MCF 10A (cell line): ENCODE data around the gene SIAH2. TPM values are rescaled to one million over a fixed set of nuclear protein-coding genes. Genes with fewer than 3 reads are reported as not detected.
A peak's percentile ranks its signal among the peaks of the same experiment; 100 is the strongest.

Experiments used
- BruUV-seq: library from RNA; stranded (reverse); fragments of 400-500 nt; replicated peaks from 2 replicates; lab custom pipeline; 2021; lab: Mats Ljungman, UMichigan
- CTCF ChIA-PET: fragments of 300-600 bp; sonication (Branson Sonifier 250); formaldehyde crosslinking; extraction: SDS; loops from one replicate; lab custom pipeline; 2021; ENCODE audit warnings: antibody characterized with exemption, inconsistent platforms; lab: Yijun Ruan, JAX
- POLR2A ChIA-PET: fragments of 300-600, 350-650 bp; sonication (Branson Sonifier 250); formaldehyde crosslinking; extraction: SDS; loops from one replicate; lab custom pipeline; 2020; ENCODE audit warnings: antibody characterized with exemption, inconsistent platforms; lab: Yijun Ruan, JAX
- DNase-seq: peaks from one replicate; pipeline ENCODE4 v3.0.0-alpha.2; 2018; ENCODE audit not compliant: unreplicated experiment
- H3K27ac Mint-ChIP-seq: one replicate; pipeline ENCODE4 v1.8.0; 2022; ENCODE audit warnings: mild to moderate bottlenecking, low read depth, mixed read lengths; ENCODE audit not compliant: unreplicated experiment
- H3K27me3 Mint-ChIP-seq: one replicate; pipeline ENCODE4 v1.8.0; 2022; ENCODE audit warnings: mixed read lengths; ENCODE audit not compliant: insufficient read depth, unreplicated experiment
- H3K36me3 Mint-ChIP-seq: one replicate; pipeline ENCODE4 v1.8.0; 2022; ENCODE audit warnings: mild to moderate bottlenecking, moderate library complexity, mixed read lengths; ENCODE audit not compliant: insufficient read depth, unreplicated experiment
- H3K4me1 Mint-ChIP-seq: one replicate; pipeline ENCODE4 v1.8.0; 2022; ENCODE audit warnings: mixed read lengths; ENCODE audit not compliant: insufficient read depth, unreplicated experiment
- H3K4me3 Mint-ChIP-seq: one replicate; pipeline ENCODE4 v1.8.0; 2022; ENCODE audit warnings: mild to moderate bottlenecking, moderate library complexity, mixed read lengths; ENCODE audit not compliant: unreplicated experiment
- H3K9me3 Mint-ChIP-seq: one replicate; pipeline ENCODE4 v1.8.0; 2022; ENCODE audit warnings: mixed read lengths; ENCODE audit not compliant: unreplicated experiment
- intact Hi-C: fragments of 100-400 bp; cut with micrococcal nuclease; formaldehyde crosslinking; loops from 2 replicates; pipeline ENCODE4 v1.14.1; 2022
- total RNA-seq: library from RNA; stranded (reverse); gene quantifications from 2 replicates; pipeline ENCODE4 v1.2.3, GENCODE V29; 2022
- TF ChIP-seq, protein P1 (sequence below): fragments of 200-600 bp; IDR thresholded peaks from one replicate; pipeline ENCODE4 v1.8.0; 2022; ENCODE audit warnings: antibody characterized with exemption, mild to moderate bottlenecking; ENCODE audit not compliant: unreplicated experiment

SIAH2 gene
- total RNA-seq, 1 experiment from 2014 or later: 35.4 TPM

DNA sequence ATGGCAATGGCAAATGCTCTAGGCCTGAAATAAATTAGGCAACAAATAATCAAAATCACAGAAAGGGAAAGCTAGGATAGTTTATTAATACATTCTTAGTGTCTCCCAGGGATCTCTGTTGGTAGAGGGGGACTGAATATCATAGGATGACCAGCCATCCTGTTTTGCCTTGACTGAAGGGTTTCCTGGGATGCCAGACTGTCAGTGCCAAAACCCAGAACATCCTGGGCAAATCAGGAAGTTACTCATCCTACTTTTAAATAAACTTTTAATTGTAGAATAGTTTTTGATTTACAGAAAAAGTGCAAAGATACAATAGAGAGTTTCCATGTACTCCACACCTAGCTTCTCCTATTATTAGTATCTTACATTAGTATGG, 21.8 kb upstream of the SIAH2 start:
- no TSS peak for BruUV-seq
- ChIA-PET POLR2A (interaction anchor here (0.9 to 1.3 kb wide), 2 partner anchors 15 to 21 kb away, joined by 3 to 10 read pairs; no protein-coding TSS in a partner anchor), CTCF (interaction anchor here (0.5 to 1.5 kb wide), 6 partner anchors 9 to 314 kb away, joined by 3 to 6 read pairs (median 4); partner anchors contain the start of gene SIAH2)
- Mint-ChIP-seq H3K27me3 (no peaks in the 10 kb centered on the region), H3K27ac (peak overlapping the region; percentile 46), H3K4me1 (peaks cover 8% of the 10 kb centered on the region), H3K4me3 (no peak overlapping the region), H3K9me3 (no peaks in the 10 kb centered on the region), H3K36me3 (no peaks in the 10 kb centered on the region)
- intact Hi-C loops: no loop called here
- TF ChIP-seq, protein P1, sequence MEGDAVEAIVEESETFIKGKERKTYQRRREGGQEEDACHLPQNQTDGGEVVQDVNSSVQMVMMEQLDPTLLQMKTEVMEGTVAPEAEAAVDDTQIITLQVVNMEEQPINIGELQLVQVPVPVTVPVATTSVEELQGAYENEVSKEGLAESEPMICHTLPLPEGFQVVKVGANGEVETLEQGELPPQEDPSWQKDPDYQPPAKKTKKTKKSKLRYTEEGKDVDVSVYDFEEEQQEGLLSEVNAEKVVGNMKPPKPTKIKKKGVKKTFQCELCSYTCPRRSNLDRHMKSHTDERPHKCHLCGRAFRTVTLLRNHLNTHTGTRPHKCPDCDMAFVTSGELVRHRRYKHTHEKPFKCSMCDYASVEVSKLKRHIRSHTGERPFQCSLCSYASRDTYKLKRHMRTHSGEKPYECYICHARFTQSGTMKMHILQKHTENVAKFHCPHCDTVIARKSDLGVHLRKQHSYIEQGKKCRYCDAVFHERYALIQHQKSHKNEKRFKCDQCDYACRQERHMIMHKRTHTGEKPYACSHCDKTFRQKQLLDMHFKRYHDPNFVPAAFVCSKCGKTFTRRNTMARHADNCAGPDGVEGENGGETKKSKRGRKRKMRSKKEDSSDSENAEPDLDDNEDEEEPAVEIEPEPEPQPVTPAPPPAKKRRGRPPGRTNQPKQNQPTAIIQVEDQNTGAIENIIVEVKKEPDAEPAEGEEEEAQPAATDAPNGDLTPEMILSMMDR: no peak
- DNase-seq: no peak

DNA sequence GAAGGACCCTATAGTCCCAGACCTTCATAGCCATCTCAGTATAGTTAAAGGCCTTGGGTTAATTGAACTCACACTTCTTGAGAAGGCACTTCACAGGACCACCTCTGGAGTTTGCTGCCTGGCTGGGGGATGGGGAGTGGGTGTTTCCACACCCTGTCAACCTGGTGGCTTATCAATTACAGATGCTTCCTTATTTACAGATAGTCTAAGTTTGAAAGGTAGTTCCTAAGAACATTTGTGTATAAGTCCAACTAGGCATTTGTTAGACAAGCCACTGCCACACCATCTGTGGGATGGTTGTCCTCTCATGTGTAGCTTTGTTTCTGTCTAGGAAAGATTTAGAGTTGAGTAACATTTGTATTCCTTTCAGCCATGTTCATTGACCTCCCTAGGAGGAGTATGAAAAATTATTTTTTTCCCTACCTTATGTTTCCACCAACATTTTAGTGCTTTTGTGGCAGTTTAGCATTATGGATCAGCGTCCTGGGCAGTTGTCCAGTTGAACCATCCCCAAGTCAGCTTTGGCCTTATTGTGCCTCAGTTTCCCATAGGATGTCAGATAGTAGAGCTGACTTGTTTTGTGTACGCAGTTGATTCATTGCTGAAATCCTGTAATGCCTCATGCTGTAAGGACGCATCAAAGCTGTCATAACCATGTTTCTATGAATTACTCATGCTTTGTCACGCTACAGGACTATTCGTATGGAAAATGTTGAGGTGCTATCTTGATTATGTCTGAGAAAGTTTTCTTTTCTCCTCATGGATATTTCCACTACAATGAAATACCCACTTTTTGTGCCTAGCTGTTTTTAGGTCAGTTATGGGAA, 21.2 kb upstream of the SIAH2 start:
- H3K4me1 Mint-ChIP-seq: peaks cover 8% of the 10 kb centered on the region
- H3K27me3 Mint-ChIP-seq: no peaks in the 10 kb centered on the region
- ChIA-PET POLR2A (interaction anchor here (0.9 to 1.3 kb wide), 2 partner anchors 15 to 20 kb away, joined by 3 to 10 read pairs; no protein-coding TSS in a partner anchor), CTCF (interaction anchor here (0.5 to 1.5 kb wide), 7 partner anchors 9 to 313 kb away, joined by 3 to 6 read pairs (median 4); partner anchors contain the start of gene SIAH2)
- peak overlapping the region; percentile 46 for H3K27ac Mint-ChIP-seq
- intact Hi-C loops: no loop called here
- TF ChIP-seq, protein P1: no peak
- no peaks in the 10 kb centered on the region for H3K9me3 Mint-ChIP-seq
- H3K36me3 Mint-ChIP-seq: no peaks in the 10 kb centered on the region
- H3K4me3 Mint-ChIP-seq: no peak overlapping the region
- BruUV-seq: no TSS peak
- peak; percentile 42 for DNase-seq

DNA sequence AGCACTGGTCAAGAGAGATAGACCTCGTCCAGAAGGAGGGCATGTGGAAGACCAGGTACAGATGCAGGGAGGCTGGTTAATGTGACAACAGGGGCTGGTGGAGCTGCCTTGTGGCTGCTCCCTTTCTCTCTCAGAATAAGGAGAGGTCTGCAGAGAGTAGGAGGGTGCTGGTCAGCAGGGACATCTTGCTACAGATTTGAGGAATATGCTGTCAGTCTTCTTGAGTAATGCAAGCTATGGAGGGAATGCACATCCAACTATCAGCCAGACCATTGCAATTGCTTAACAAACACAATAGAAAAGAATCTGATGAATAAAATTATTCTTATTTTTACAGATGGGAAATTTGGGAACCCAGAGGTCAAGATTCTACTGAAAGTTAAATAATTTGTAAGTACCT, 20.3 kb upstream of the SIAH2 start:
- no peaks in the 10 kb centered on the region for H3K27me3 Mint-ChIP-seq
- intact Hi-C loops: no loop called here
- TF ChIP-seq, protein P1: no peak
- BruUV-seq: no TSS peak
- no peak overlapping the region for H3K27ac Mint-ChIP-seq
- POLR2A ChIA-PET: no interaction called here
- no peaks in the 10 kb centered on the region for H3K36me3 Mint-ChIP-seq
- DNase-seq: no peak
- H3K9me3 Mint-ChIP-seq: no peaks in the 10 kb centered on the region
- CTCF ChIA-PET: interaction anchor here (0.6 kb wide), 1 partner anchor 60 kb away, joined by 3 read pairs; no protein-coding TSS in a partner anchor
- H3K4me1 Mint-ChIP-seq: peaks cover 8% of the 10 kb centered on the region
- H3K4me3 Mint-ChIP-seq: no peak overlapping the region

DNA sequence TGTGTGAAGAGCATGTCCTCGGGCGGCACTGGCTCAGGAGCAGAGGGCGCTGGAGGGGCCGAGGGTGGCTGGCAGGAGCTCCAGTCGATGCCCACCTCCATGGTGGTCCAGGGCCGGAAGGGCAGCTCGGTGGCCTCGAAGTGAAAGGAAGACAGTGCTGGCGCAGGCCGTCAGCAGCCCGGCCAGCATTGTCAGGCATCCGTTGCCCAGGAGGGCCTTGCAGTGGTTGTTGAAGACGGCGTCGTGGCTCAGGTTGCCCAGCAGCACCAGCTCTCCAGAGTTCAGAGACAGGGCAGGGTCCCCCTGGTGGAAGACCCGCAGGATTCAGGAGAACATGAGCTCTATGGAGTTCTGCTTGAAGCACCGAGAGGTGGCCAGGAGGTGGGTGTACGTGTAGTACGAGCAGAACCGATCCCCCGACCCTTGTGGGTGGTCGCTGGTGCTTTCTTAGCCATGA, 16.5 kb upstream of the SIAH2 start:
- no peaks in the 10 kb centered on the region for H3K36me3 Mint-ChIP-seq
- no peak overlapping the region for H3K4me3 Mint-ChIP-seq
- H3K27ac Mint-ChIP-seq: no peak overlapping the region
- CTCF ChIA-PET: interaction anchor here (0.8 to 1.2 kb wide), 2 partner anchors 9 to 367 kb away, joined by 3 read pairs; no protein-coding TSS in a partner anchor
- no peak for DNase-seq
- no peaks in the 10 kb centered on the region for H3K9me3 Mint-ChIP-seq
- intact Hi-C loops: no loop called here
- no peaks in the 10 kb centered on the region for H3K27me3 Mint-ChIP-seq
- BruUV-seq: no TSS peak
- peaks cover 4% of the 10 kb centered on the region for H3K4me1 Mint-ChIP-seq
- TF ChIP-seq, protein P1: no peak
- POLR2A ChIA-PET: interaction anchor here (2.8 kb wide), 1 partner anchor 15 kb away, joined by 12 read pairs; the partner anchor contains the start of gene SIAH2
